Measurements from ENCODE around the gene PNKD.

Gene PNKD

GRCh38 chr2:218383892-218384519 lies 113.7 kb downstream of the PNKD start:
- no peak for DNase-seq

GRCh38 chr2:218384975-218385374 lies 114.7 kb downstream of the PNKD start:
- no peak for DNase-seq

- no peak for DNase-seq
Measured at GRCh38 chr2:218386505-218387368, 116.4 kb downstream of the PNKD start.

- DNase-seq, result no peak
Measured at GRCh38 chr2:218387369-218388194, 117.3 kb downstream of the PNKD start.

- no peak for DNase-seq
Measured at GRCh38 chr2:218389333-218390150, 119.2 kb downstream of the PNKD start.

GRCh38 chr2:218391202-218391601 lies 120.9 kb downstream of the PNKD start:
- DNase-seq, result no peak

GRCh38 chr2:218392459-218392858 lies 122.1 kb downstream of the PNKD start:
- no peak for DNase-seq

GRCh38 chr2:218392891-218393462 lies 122.7 kb downstream of the PNKD start:
- DNase-seq, result no peak

- DNase-seq, result no peak
Measured at GRCh38 chr2:218393750-218394290, 123.5 kb downstream of the PNKD start.

- no peak for DNase-seq
Measured at GRCh38 chr2:218394298-218395089, 124.2 kb downstream of the PNKD start.

- DNase-seq, result no peak
Measured at GRCh38 chr2:218395090-218395444, 124.7 kb downstream of the PNKD start.

GRCh38 chr2:218395456-218395825 lies 125.1 kb downstream of the PNKD start:
- DNase-seq, result no peak

GRCh38 chr2:218395826-218396687 lies 125.7 kb downstream of the PNKD start:
- DNase-seq, result peak; percentile 82

All from NCI-H1092 (cell line).